IMR-90 (cell line): ENCODE measurements around the gene GPC6. TPM values are rescaled to one million over a fixed set of nuclear protein-coding genes. Genes with fewer than 3 reads are reported as not detected.

Experiments used
- ATAC-seq: fragments of 200-7000 bp; cut with Tn5 transposase; 2 replicates; pipeline ENCODE4 v1.9.1; 2020; ENCODE audit warnings: low read depth, mild to moderate bottlenecking, moderate library complexity
- BruUV-seq: library from RNA; stranded (reverse); fragments of 400-500 nt; replicated peaks from 2 replicates; lab custom pipeline; 2021; lab: Mats Ljungman, UMichigan
- CTCF ChIA-PET: fragments of 300-600 bp; formaldehyde crosslinking; extraction: SDS; loops from one replicate; lab custom pipeline; 2021; ENCODE audit warnings: antibody characterized with exemption; lab: Yijun Ruan, JAX
- POLR2A ChIA-PET: fragments of 300-600 bp; sonication (Branson Sonifier 250); formaldehyde crosslinking; loops from one replicate; lab custom pipeline; 2022; ENCODE audit warnings: antibody characterized with exemption; ENCODE audit not compliant: unreplicated experiment; lab: Charles Lee
- DNase-seq: peaks from one replicate; pipeline ENCODE4 v3.0.0; 2013
- H2AFZ ChIP-seq: replicated peaks from 2 replicates; pipeline ENCODE3; 2013; ENCODE audit warnings: low read length, mild to moderate bottlenecking; ENCODE audit not compliant: poor library complexity
- H2AK5ac ChIP-seq: 2 replicates; pipeline ENCODE4 v1.6.1; 2013; ENCODE audit warnings: low read depth, low read length, inconsistent platforms
- H2AK9ac ChIP-seq: replicated peaks from 2 replicates; pipeline ENCODE3; 2013; ENCODE audit warnings: mild to moderate bottlenecking, low read depth, low read length, moderate library complexity; ENCODE audit not compliant: poor library complexity
- H2BK120ac ChIP-seq: 2 replicates; pipeline ENCODE4 v1.6.1; 2013; ENCODE audit warnings: low read depth, low read length, inconsistent platforms
- H2BK15ac ChIP-seq: 3 replicates; pipeline ENCODE4 v1.6.1; 2013; ENCODE audit warnings: low read depth, low read length, inconsistent platforms
- H2BK20ac ChIP-seq: 2 replicates; pipeline ENCODE4 v1.6.1; 2013; ENCODE audit warnings: low read depth, mild to moderate bottlenecking, inconsistent platforms, low read length, moderate library complexity
- H2BK5ac ChIP-seq: 2 replicates; pipeline ENCODE4 v1.6.1; 2013; ENCODE audit warnings: mild to moderate bottlenecking, low read depth, low read length, inconsistent platforms; ENCODE audit not compliant: poor library complexity, severe bottlenecking
- H3K14ac ChIP-seq: replicated peaks from 2 replicates; pipeline ENCODE4 v1.6.1; 2013; ENCODE audit warnings: low read depth, low read length, inconsistent platforms
- H3K18ac ChIP-seq: 2 replicates; pipeline ENCODE4 v1.6.1; 2013; ENCODE audit warnings: low read depth, low read length, control low read depth
- H3K23ac ChIP-seq: 2 replicates; pipeline ENCODE4 v1.6.1; 2013; ENCODE audit warnings: low read depth, low read length, inconsistent platforms
- H3K27ac ChIP-seq: 2 replicates; pipeline ENCODE4 v1.5.1; 2013; ENCODE audit warnings: mild to moderate bottlenecking, control low read depth, low read length; ENCODE audit not compliant: insufficient read depth
- H3K27me3 ChIP-seq: 2 replicates; pipeline ENCODE4 v1.6.1; 2013; ENCODE audit warnings: low read length; ENCODE audit not compliant: control insufficient read depth, insufficient read depth
- H3K36me3 ChIP-seq: 2 replicates; pipeline ENCODE4 v1.6.1; 2013; ENCODE audit warnings: low read length, mixed read lengths; ENCODE audit not compliant: control insufficient read depth, insufficient read depth
- H3K4ac ChIP-seq: 2 replicates; pipeline ENCODE4 v1.6.1; 2013; ENCODE audit warnings: low read depth, low read length, inconsistent platforms
- H3K4me1 ChIP-seq: 2 replicates; pipeline ENCODE4 v1.6.1; 2013; ENCODE audit warnings: low read length, mixed read lengths; ENCODE audit not compliant: control insufficient read depth, insufficient read depth
- H3K4me2 ChIP-seq: 2 replicates; pipeline ENCODE4 v1.6.1; 2013; ENCODE audit warnings: low read depth, mild to moderate bottlenecking, control low read depth, low read length, moderate library complexity
- H3K4me3 ChIP-seq: 2 replicates; pipeline ENCODE4 v1.5.1; 2013; ENCODE audit warnings: low read depth, mild to moderate bottlenecking, control low read depth, low read length, moderate library complexity; ENCODE audit not compliant: insufficient read depth
- H3K56ac ChIP-seq: 2 replicates; pipeline ENCODE4 v1.6.1; 2013; ENCODE audit warnings: low read length, inconsistent platforms; ENCODE audit not compliant: insufficient read depth; ENCODE audit errors: extremely low read depth
- H3K79me1 ChIP-seq, 2 experiments: 2 replicates each; pipeline ENCODE4 v1.6.1; 2013; ENCODE audit warnings: low read length in 2 of 2, inconsistent platforms in 1 of 2, low read depth in 1 of 2
- H3K9ac ChIP-seq: 2 replicates; pipeline ENCODE4 v1.6.1; 2013; ENCODE audit warnings: low read depth, low read length, control low read depth
- H3K9me1 ChIP-seq: 2 replicates; pipeline ENCODE4 v1.6.1; 2013; ENCODE audit warnings: low read length, inconsistent platforms; ENCODE audit not compliant: insufficient read depth
- H3K9me3 ChIP-seq: 2 replicates; pipeline ENCODE4 v1.6.1; 2013; ENCODE audit warnings: low read length; ENCODE audit not compliant: control insufficient read depth, insufficient read depth
- H4K20me1 ChIP-seq: 2 replicates; pipeline ENCODE4 v1.6.1; 2013; ENCODE audit warnings: low read length, inconsistent platforms; ENCODE audit not compliant: insufficient read depth
- H4K5ac ChIP-seq: 2 replicates; pipeline ENCODE4 v1.6.1; 2013; ENCODE audit warnings: mild to moderate bottlenecking, low read depth, low read length, control low read depth
- H4K8ac ChIP-seq, 2 experiments: 2 replicates each; pipeline ENCODE4 v1.6.1; 2013; ENCODE audit warnings: low read depth in 2 of 2, low read length in 2 of 2, control low read depth in 1 of 2, inconsistent platforms in 1 of 2
- H4K91ac ChIP-seq: 2 replicates; pipeline ENCODE4 v1.6.1; 2013; ENCODE audit warnings: low read depth, low read length, inconsistent platforms; ENCODE audit not compliant: insufficient read depth
- BHLHE40 ChIP-seq: fragments of 150-350 bp; IDR thresholded peaks from 2 replicates; pipeline ENCODE4 v1.6.1; 2016; ENCODE audit warnings: mild to moderate bottlenecking, low read depth, low read length
- CEBPB ChIP-seq: IDR thresholded peaks from 2 replicates; pipeline ENCODE4 v1.6.1; 2012; ENCODE audit warnings: low read depth, low read length, improper control_type of control experiment
- CHD1 ChIP-seq: IDR thresholded peaks from 2 replicates; pipeline ENCODE4 v1.6.1; 2012; ENCODE audit warnings: low read depth, low read length, improper control_type of control experiment
- CTCF ChIP-seq: conservative IDR thresholded peaks from 2 replicates; pipeline ENCODE4 v1.5.1; 2012; ENCODE audit warnings: mild to moderate bottlenecking, low read depth, low read length, improper control_type of control experiment
- FOS ChIP-seq: fragments of 150-350 bp; IDR thresholded peaks from 2 replicates; pipeline ENCODE4 v1.6.1; 2016; ENCODE audit warnings: low read depth, low read length
- MAFK ChIP-seq: IDR thresholded peaks from 2 replicates; pipeline ENCODE4 v1.6.1; 2012; ENCODE audit warnings: low read depth, low read length, improper control_type of control experiment
- MAZ ChIP-seq: IDR thresholded peaks from 2 replicates; pipeline ENCODE4 v1.6.1; 2012; ENCODE audit warnings: low read depth, mild to moderate bottlenecking, low read length, improper control_type of control experiment, moderate library complexity, borderline replicate concordance
- MXI1 ChIP-seq: IDR thresholded peaks from 2 replicates; pipeline ENCODE4 v1.6.1; 2012; ENCODE audit warnings: low read depth, mild to moderate bottlenecking, low read length, moderate library complexity, borderline replicate concordance
- NFE2L2 ChIP-seq: fragments of 150-350 bp; IDR thresholded peaks from 2 replicates; pipeline ENCODE4 v1.6.1; 2016; ENCODE audit warnings: low read depth, mild to moderate bottlenecking, low read length
- POLR2A ChIP-seq: IDR thresholded peaks from 2 replicates; pipeline ENCODE4 v1.6.1; 2012; ENCODE audit warnings: mild to moderate bottlenecking, low read depth, low read length
- RAD21 ChIP-seq: IDR thresholded peaks from 2 replicates; pipeline ENCODE4 v1.6.1; 2012; ENCODE audit warnings: low read length, improper control_type of control experiment
- RCOR1 ChIP-seq: IDR thresholded peaks from 2 replicates; pipeline ENCODE4 v1.6.1; 2012; ENCODE audit warnings: mild to moderate bottlenecking, low read length, improper control_type of control experiment; ENCODE audit not compliant: insufficient replicate concordance
- RFX5 ChIP-seq: IDR thresholded peaks from 2 replicates; pipeline ENCODE4 v1.8.0; 2012; ENCODE audit warnings: low read depth, mild to moderate bottlenecking, low read length, moderate library complexity
- SMC3 ChIP-seq: fragments of 150-350 bp; IDR thresholded peaks from 2 replicates; pipeline ENCODE4 v1.6.1; 2016; ENCODE audit warnings: low read depth, mild to moderate bottlenecking, antibody characterized with exemption, low read length, moderate library complexity
- USF2 ChIP-seq: fragments of 150-350 bp; IDR thresholded peaks from 2 replicates; pipeline ENCODE4 v1.6.1; 2017; ENCODE audit warnings: mild to moderate bottlenecking, antibody characterized with exemption, low read length, low read depth
- WGBS, 2 experiments: methylation state at CpG; one replicate each; pipeline versions ENCODE4 v1.1.5 to v1.1.7; 2013; ENCODE audit warnings: missing lambda C conversion rate in 2 of 2; ENCODE audit not compliant: insufficient read length in 1 of 2; ENCODE audit errors: extremely low coverage in 2 of 2; 5-methylcytosine and 5-hydroxymethylcytosine counted together
- dilution Hi-C: fragments of 300-500 bp; cut with HindIII; formaldehyde crosslinking; loops from one replicate; pipeline ENCODE4 v1.14.3; 2018; ENCODE audit warnings: low sequenced_read_pairs; ENCODE audit not compliant: unreplicated experiment
- in situ Hi-C: fragments of 300-500 bp; cut with MboI; formaldehyde crosslinking; loops from 3 replicates; pipeline ENCODE4 v1.14.3; 2019; ENCODE audit warnings: low sequenced_read_pairs, inconsistent platforms, mixed read lengths
- intact Hi-C: fragments of 100-400 bp; cut with micrococcal nuclease; formaldehyde crosslinking; loops from 2 replicates; pipeline ENCODE4 v1.10.0; 2022
- polyA plus RNA-seq, 3 experiments: library from polyadenylated mRNA; depleted of rRNA; stranded (reverse); fragments of >200 nt; gene quantifications; 2 replicates each; pipeline ENCODE4 v1.2.3, GENCODE V29; 2012; ENCODE audit warnings: low replicate concordance in 1 of 3
- total RNA-seq: library from RNA; depleted of rRNA; stranded (reverse); fragments of >200 nt; gene quantifications from 2 replicates; pipeline ENCODE4 v1.2.3, GENCODE V29; 2012

GPC6 gene
- total and polyA plus RNA-seq, 2 of the 4 experiments (the other 2 are of a cell fraction): 14.9 to 39.4 TPM

- TF ChIP-seq MXI1 (no peak), POLR2A (no peak), CEBPB (no peak), RAD21 (no peak), MAFK (no peak), MAZ (no peak), RFX5 (no peak), USF2 (no peak), RCOR1 (no peak), CHD1 (no peak), BHLHE40 (no peak), NFE2L2 (no peak), SMC3 (no peak), FOS (no peak), CTCF (no peak)
- no peak overlapping the region for H3K4ac ChIP-seq
- no peak overlapping the region for H4K8ac ChIP-seq
- ATAC-seq (no peak), DNase-seq (no peak)
- no peak overlapping the region for H3K27ac ChIP-seq
- H4K91ac ChIP-seq: no peak overlapping the region
- no CpG with 5 or more reads among the region's 2 CpGs for WGBS, 2 experiments
- H3K27me3 ChIP-seq: no peaks in the 10 kb centered on the region
- no peak overlapping the region for H2BK120ac ChIP-seq
- dilution Hi-C loops (no loop called here), in situ Hi-C loops (no loop called here), intact Hi-C loops (no loop called here)
- no peak overlapping the region for H3K23ac ChIP-seq
- H3K56ac ChIP-seq: no peak overlapping the region
- peaks cover 1% of the 10 kb centered on the region; the same call in 1 of the 2 replicates for H3K4me1 ChIP-seq
- no peak overlapping the region for H2BK20ac ChIP-seq
- H3K4me2 ChIP-seq: no peak overlapping the region
- H3K9me3 ChIP-seq: no peaks in the 10 kb centered on the region
- ChIA-PET CTCF (no interaction called here), POLR2A (no interaction called here)
- no peak overlapping the region for H2BK5ac ChIP-seq
- no peaks in the 10 kb centered on the region for H3K36me3 ChIP-seq
- no peak overlapping the region for H2BK15ac ChIP-seq
- no peaks in the 10 kb centered on the region for H4K20me1 ChIP-seq
- BruUV-seq: no TSS peak
- no peak overlapping the region for H3K18ac ChIP-seq
- no peak overlapping the region for H2AFZ ChIP-seq
- no peak overlapping the region for H3K4me3 ChIP-seq
- no peak overlapping the region for H3K9ac ChIP-seq
- no peak overlapping the region for H2AK5ac ChIP-seq
- H3K14ac ChIP-seq: no peak overlapping the region
- H3K9me1 ChIP-seq: peaks cover 4% of the 10 kb centered on the region; the same call in 1 of the 2 replicates
- H2AK9ac ChIP-seq: no peak overlapping the region
- H3K79me1 ChIP-seq: no peaks in the 10 kb centered on the region
- no peak overlapping the region for H4K5ac ChIP-seq
Measured at GRCh38 chr13:94319501-94319900, 1092.9 kb downstream of the GPC6 start.
